GDM1 (cell line): ENCODE measurements around the gene CROCC2.

ENCODE experiments used
- DNase-seq: peaks from one replicate; lab custom pipeline; 2025; lab: John Stamatoyannopoulos, UW

CROCC2 gene

GRCh38 chr2:240921311-240921994, 15.3 kb downstream of the CROCC2 start:
- no peak for DNase-seq

GRCh38 chr2:240921995-240922244, 15.8 kb downstream of the CROCC2 start:
- no peak for DNase-seq

GRCh38 chr2:240922245-240922981, 16.3 kb downstream of the CROCC2 start:
- DNase-seq, result no peak

GRCh38 chr2:240922982-240923537, 16.9 kb downstream of the CROCC2 start:
- DNase-seq, result no peak

- DNase-seq, result no peak
These were observed 19.0 kb downstream of the CROCC2 start for GRCh38 chr2:240925191-240925567.

GRCh38 chr2:240925568-240926515, 19.7 kb downstream of the CROCC2 start:
- DNase-seq, result no peak

- no peak for DNase-seq
These were observed 20.6 kb downstream of the CROCC2 start for GRCh38 chr2:240926516-240927389.

GRCh38 chr2:240927390-240927781, 21.2 kb downstream of the CROCC2 start:
- DNase-seq, result no peak

GRCh38 chr2:240928476-240929363, 22.6 kb downstream of the CROCC2 start:
- no peak for DNase-seq

- no peak for DNase-seq
These were observed 23.4 kb downstream of the CROCC2 start for GRCh38 chr2:240929364-240930095.

GRCh38 chr2:240930096-240930630, 24.0 kb downstream of the CROCC2 start:
- DNase-seq, result no peak

- no peak for DNase-seq
These were observed 24.6 kb downstream of the CROCC2 start for GRCh38 chr2:240930631-240931318.

- DNase-seq, result no peak
These were observed 25.3 kb downstream of the CROCC2 start for GRCh38 chr2:240931319-240931949.

- DNase-seq, result no peak
These were observed 26.0 kb downstream of the CROCC2 start for GRCh38 chr2:240932001-240932723.

GRCh38 chr2:240932724-240933047, 26.6 kb downstream of the CROCC2 start:
- DNase-seq, result no peak

GRCh38 chr2:240933048-240933965, 27.2 kb downstream of the CROCC2 start:
- no peak for DNase-seq
